H1 (cell line): ENCODE measurements around the gene NUDCD2. TPM values are rescaled to one million over a fixed set of nuclear protein-coding genes. Genes with fewer than 3 reads are reported as not detected.
A peak's percentile ranks its signal among the peaks of the same experiment; 100 is the strongest.

Experiments used
- CTCF ChIA-PET: fragments of 300-600 bp; sonication (Branson Sonifier 250); formaldehyde crosslinking; loops from one replicate; lab custom pipeline; 2021; ENCODE audit not compliant: partially characterized antibody; lab: Charles Lee
- POLR2A ChIA-PET: fragments of 300-600 bp; sonication (Branson Sonifier 250); formaldehyde crosslinking; loops from one replicate; lab custom pipeline; 2021; ENCODE audit warnings: inconsistent platforms; ENCODE audit not compliant: partially characterized antibody; lab: Charles Lee
- DNase-seq, 2 experiments: peaks; one replicate each; pipeline versions ENCODE4 v3.0.0 to v3.0.0-alpha.2; 2010 to 2022; ENCODE audit warnings: low spot score in 2 of 2, low read depth in 1 of 2, mixed read lengths in 1 of 2
- FAIRE-seq: peaks from 2 replicates; lab custom pipeline; 2011; peaks lifted over from hg19 to GRCh38; lab: Jason Lieb, UNC
- H2AFZ ChIP-seq: 2 replicates; pipeline ENCODE4 v1.8.1; 2012; ENCODE audit warnings: low read length, inconsistent platforms
- H2AK5ac ChIP-seq: 2 replicates; pipeline ENCODE4 v1.6.1; 2013; ENCODE audit warnings: low read depth, low read length
- H2BK120ac ChIP-seq: replicated peaks from 2 replicates; pipeline ENCODE3; 2013; ENCODE audit warnings: low read depth, low read length, inconsistent platforms
- H2BK12ac ChIP-seq: 2 replicates; pipeline ENCODE4 v1.6.1; 2013; ENCODE audit warnings: low read depth, low read length
- H2BK15ac ChIP-seq: 2 replicates; pipeline ENCODE4 v1.6.1; 2013; ENCODE audit warnings: low read length
- H2BK20ac ChIP-seq: 2 replicates; pipeline ENCODE4 v1.6.1; 2013; ENCODE audit warnings: low read length
- H2BK5ac ChIP-seq: 2 replicates; pipeline ENCODE4 v1.6.1; 2013; ENCODE audit warnings: low read depth, low read length
- H3K14ac ChIP-seq: 2 replicates; pipeline ENCODE4 v1.6.1; 2013; ENCODE audit warnings: inconsistent platforms; ENCODE audit not compliant: insufficient read length
- H3K18ac ChIP-seq: 2 replicates; pipeline ENCODE4 v1.6.1; 2013; ENCODE audit warnings: low read length; ENCODE audit errors: extremely low read depth
- H3K23ac ChIP-seq: 2 replicates; pipeline ENCODE4 v1.6.1; 2013; ENCODE audit warnings: inconsistent platforms; ENCODE audit not compliant: insufficient read length
- H3K23me2 ChIP-seq: 2 replicates; pipeline ENCODE4 v1.6.1; 2013; ENCODE audit warnings: low read depth, low read length
- H3K27ac ChIP-seq: 2 replicates; pipeline ENCODE4 v1.6.1; 2011; ENCODE audit warnings: low read depth, low read length, inconsistent platforms
- H3K27me3 ChIP-seq, 4 experiments: replicated peaks in 1 of 4; 1 replicate in 1 of 4; 2 replicates in 3 of 4; pipeline versions ENCODE4 v1.6.1 to v1.8.1; 2011 to 2013; ENCODE audit warnings: low read length in 3 of 4, mild to moderate bottlenecking in 3 of 4, inconsistent platforms in 2 of 4, mixed read lengths in 2 of 4, moderate library complexity in 1 of 4; ENCODE audit not compliant: control insufficient read depth in 3 of 4, insufficient read depth in 3 of 4; ENCODE audit errors: extremely low read depth in 1 of 4
- H3K36me3 ChIP-seq, 4 experiments: 2 replicates each; pipeline versions ENCODE4 v1.6.1 to v1.8.1; 2011 to 2013; ENCODE audit warnings: mild to moderate bottlenecking in 4 of 4, low read length in 3 of 4, moderate library complexity in 2 of 4, control low read depth in 1 of 4, inconsistent platforms in 1 of 4; ENCODE audit not compliant: insufficient read depth in 4 of 4, control insufficient read depth in 2 of 4
- H3K4ac ChIP-seq: replicated peaks from 2 replicates; pipeline ENCODE3; 2013; ENCODE audit warnings: low read length, low read depth, mixed read lengths, inconsistent platforms; ENCODE audit not compliant: insufficient read length
- H3K4me1 ChIP-seq, 4 experiments: replicated peaks in 1 of 4; 1 replicate in 1 of 4; 2 replicates in 3 of 4; pipeline versions ENCODE4 v1.6.1 to v1.8.1; 2011 to 2013; ENCODE audit warnings: low read length in 3 of 4, inconsistent platforms in 2 of 4, mixed read lengths in 1 of 4; ENCODE audit not compliant: insufficient read depth in 4 of 4, control insufficient read depth in 3 of 4
- H3K4me2 ChIP-seq, 2 experiments: 2 replicates each; pipeline versions ENCODE4 v1.6.1 to v1.8.1; 2011 to 2013; ENCODE audit warnings: low read depth in 2 of 2, low read length in 2 of 2, control low read depth in 1 of 2, inconsistent platforms in 1 of 2, mild to moderate bottlenecking in 1 of 2; ENCODE audit not compliant: insufficient read depth in 1 of 2
- H3K4me3 ChIP-seq, 4 experiments: fragments of 200-600, 300-600 bp in 1 of 4; sonication (generic), shearing (Covaris generic), sonication (Bioruptor Twin) in 1 of 4; 2 replicates each; pipeline versions ENCODE4 v1.5.1 to v1.8.1; 2011 to 2016; ENCODE audit warnings: low read length in 4 of 4, low read depth in 3 of 4, control low read depth in 2 of 4, inconsistent platforms in 2 of 4, mild to moderate bottlenecking in 2 of 4, mixed read lengths in 1 of 4, moderate library complexity in 1 of 4; ENCODE audit not compliant: insufficient read depth in 2 of 4; ENCODE audit errors: extremely low read depth in 1 of 4
- H3K56ac ChIP-seq: replicated peaks from 2 replicates; pipeline ENCODE3; 2013; ENCODE audit warnings: low read depth, mild to moderate bottlenecking, mixed read lengths, low read length, inconsistent platforms; ENCODE audit not compliant: insufficient read length
- H3K79me1 ChIP-seq: 2 replicates; pipeline ENCODE4 v1.6.1; 2013; ENCODE audit warnings: low read depth, low read length, control low read depth
- H3K79me2 ChIP-seq, 2 experiments: 2 replicates each; pipeline versions ENCODE4 v1.6.1 to v1.8.1; 2012 to 2013; ENCODE audit warnings: low read length in 2 of 2, mild to moderate bottlenecking in 2 of 2, inconsistent platforms in 1 of 2; ENCODE audit not compliant: insufficient read depth in 2 of 2, control insufficient read depth in 1 of 2
- H3K9ac ChIP-seq, 4 experiments: replicated peaks in 1 of 4; 1 replicate in 1 of 4; 2 replicates in 3 of 4; pipeline versions ENCODE4 v1.6.1 to v1.8.1; 2011 to 2013; ENCODE audit warnings: low read depth in 3 of 4, low read length in 3 of 4, control low read depth in 2 of 4, mild to moderate bottlenecking in 2 of 4, moderate library complexity in 2 of 4, inconsistent platforms in 1 of 4; ENCODE audit errors: extremely low read depth in 1 of 4
- H3K9me3 ChIP-seq, 2 experiments: 2 replicates each; pipeline versions ENCODE4 v1.6.1 to v1.8.1; 2012 to 2013; ENCODE audit warnings: mild to moderate bottlenecking in 2 of 2, moderate library complexity in 2 of 2, control low read depth in 1 of 2, inconsistent platforms in 1 of 2, low read depth in 1 of 2, low read length in 1 of 2, mixed read lengths in 1 of 2; ENCODE audit not compliant: insufficient read depth in 2 of 2
- H4K20me1 ChIP-seq, 2 experiments: replicated peaks in 1 of 2; 2 replicates each; pipeline versions ENCODE3 to v1.8.1; 2011 to 2013; ENCODE audit warnings: inconsistent platforms in 2 of 2, low read length in 2 of 2, mild to moderate bottlenecking in 1 of 2; ENCODE audit not compliant: insufficient read depth in 2 of 2, control insufficient read depth in 1 of 2
- H4K5ac ChIP-seq: 2 replicates; pipeline ENCODE4 v1.6.1; 2013; ENCODE audit warnings: low read length, low read depth, mixed read lengths, inconsistent platforms; ENCODE audit not compliant: insufficient read length
- H4K8ac ChIP-seq: 2 replicates; pipeline ENCODE4 v1.8.0; 2013; ENCODE audit warnings: mild to moderate bottlenecking, moderate library complexity, low read length, inconsistent platforms; ENCODE audit not compliant: insufficient read depth; ENCODE audit errors: extremely low read depth
- H4K91ac ChIP-seq: replicated peaks from 2 replicates; pipeline ENCODE3; 2013; ENCODE audit warnings: low read length, mixed read lengths, inconsistent platforms; ENCODE audit not compliant: insufficient read length
- GABPA ChIP-seq: IDR thresholded peaks from 2 replicates; pipeline ENCODE4 v1.6.1; 2011; ENCODE audit warnings: mild to moderate bottlenecking, low read length, moderate library complexity, borderline replicate concordance; ENCODE audit not compliant: insufficient read depth
- HDAC6 ChIP-seq: IDR thresholded peaks from one replicate; pipeline ENCODE4 v1.7.1; 2012; ENCODE audit warnings: low read depth, mild to moderate bottlenecking, inconsistent platforms, low read length, moderate library complexity
- MAFK ChIP-seq: IDR thresholded peaks from 2 replicates; pipeline ENCODE4 v1.6.1; 2012; ENCODE audit warnings: low read depth, mild to moderate bottlenecking, improper control_type of control experiment, low read length
- POLR2AphosphoS5 ChIP-seq: IDR thresholded peaks from 2 replicates; pipeline ENCODE4 v1.6.1; 2011; ENCODE audit warnings: low read depth, low read length
- RAD21 ChIP-seq, 2 experiments: IDR thresholded peaks in 1 of 2; conservative IDR thresholded peaks in 1 of 2; 2 replicates each; pipeline ENCODE4 v1.6.1; 2011; ENCODE audit warnings: low read depth in 2 of 2, low read length in 2 of 2, improper control_type of control experiment in 1 of 2, inconsistent platforms in 1 of 2, mild to moderate bottlenecking in 1 of 2, moderate library complexity in 1 of 2
- RBBP5 ChIP-seq: IDR thresholded peaks from 2 replicates; pipeline ENCODE4 v1.7.1; 2012; ENCODE audit warnings: low read depth, mild to moderate bottlenecking, inconsistent platforms, low read length, moderate library complexity, borderline replicate concordance
- RXRA ChIP-seq: IDR thresholded peaks from 2 replicates; pipeline ENCODE4 v1.6.1; 2011; ENCODE audit warnings: low read depth, mild to moderate bottlenecking, low read length, moderate library complexity; ENCODE audit not compliant: insufficient read depth
- SUZ12 ChIP-seq: fragments of 200-600 bp; sonication (generic); IDR thresholded peaks from 2 replicates; pipeline ENCODE4 v1.6.1; 2012; ENCODE audit warnings: mild to moderate bottlenecking, inconsistent platforms, low read length, moderate library complexity, mixed read lengths
- TBP ChIP-seq: IDR thresholded peaks from 2 replicates; pipeline ENCODE4 v1.6.1; 2011; ENCODE audit warnings: low read depth, low read length, improper control_type of control experiment
- TCF12 ChIP-seq: IDR thresholded peaks from 2 replicates; pipeline ENCODE4 v1.6.1; 2011; ENCODE audit warnings: low read depth, mild to moderate bottlenecking, low read length
- TEAD4 ChIP-seq: IDR thresholded peaks from 2 replicates; pipeline ENCODE4 v1.6.1; 2012; ENCODE audit warnings: low read depth, low read length, inconsistent platforms, mixed read lengths
- WGBS, 2 experiments: shearing (Covaris generic) in 1 of 2; methylation state at CpG; one replicate each; pipeline versions ENCODE4 v1.1.6 to v1.1.7; 2013 to 2015; ENCODE audit warnings: low lambda C conversion rate in 2 of 2, mixed read lengths in 2 of 2, inconsistent platforms in 1 of 2, low coverage in 1 of 2, missing lambda C conversion rate in 1 of 2; ENCODE audit not compliant: insufficient replicate concordance in 2 of 2, insufficient coverage in 1 of 2, insufficient read length in 1 of 2; ENCODE audit errors: extremely low coverage in 1 of 2, missing lambda C conversion rate in 1 of 2; 5-methylcytosine and 5-hydroxymethylcytosine counted together
- polyA plus RNA-seq, 7 experiments: library from polyadenylated mRNA; depleted of rRNA in 3 of 7; stranded (reverse) in 5 of 7; unstranded in 2 of 7; fragments of >200 nt in 5 of 7; fragments of 200-250 nt in 2 of 7; gene quantifications; 1 replicate in 5 of 7; 2 replicates in 1 of 7; 4 replicates in 1 of 7; pipeline versions ENCODE4 v1.2.1 to v1.2.3, GENCODE V29; 2011 to 2013; ENCODE audit warnings: missing spikeins in 2 of 7, mixed read lengths in 2 of 7
- total RNA-seq: library from RNA; stranded (reverse); fragmentation: NEBNext Ultra II Directional; extraction: Animal tissue kit (Norgen Biotek cat#: 25700); gene quantifications from 2 replicates; pipeline ENCODE4 v1.2.1, GENCODE V29; 2021
- TF ChIP-seq, protein P1 (sequence below): IDR thresholded peaks from 2 replicates; pipeline ENCODE4 v1.6.1; 2012; ENCODE audit warnings: low read length, inconsistent platforms

NUDCD2 gene
- total and polyA plus RNA-seq, 2 of the 8 experiments (the other 6 are each of a cell fraction or from before 2014, with no cell fraction given), result 12.2 to 59.5 TPM

GRCh38 chr5:163433271-163433670 is 26.6 kb downstream of the NUDCD2 start:
- Histone ChIP-seq H4K8ac (no peak overlapping the region), H3K23ac (no peak overlapping the region), H4K5ac (no peak overlapping the region), H2BK120ac (no peak overlapping the region), H3K4me3 (no peak overlapping the region), H2BK5ac (no peak overlapping the region), H3K18ac (no peak overlapping the region), H3K14ac (no peak overlapping the region), H3K36me3 (no peaks in the 10 kb centered on the region), H2AFZ (no peak overlapping the region), H3K4ac (no peak overlapping the region), H3K9ac (no peak overlapping the region), H3K9me3 (no peaks in the 10 kb centered on the region), H3K56ac (no peak overlapping the region), H3K27ac (no peak overlapping the region), H2BK12ac (no peak overlapping the region), H3K79me1 (no peaks in the 10 kb centered on the region), H3K79me2 (peaks cover 2 to 11% of the 10 kb centered on the region in 2 experiments; a peak in 3 of 4 replicates), H2BK20ac (no peak overlapping the region), H2BK15ac (no peak overlapping the region), H3K23me2 (peaks cover 2% of the 10 kb centered on the region; the same call in 1 of the 2 replicates), H3K4me1 (no peaks in the 10 kb centered on the region; a peak in 1 of 7 replicates), H4K20me1 (peaks cover 0 to 2% of the 10 kb centered on the region in 2 experiments), H2AK5ac (no peak overlapping the region), H4K91ac (peak overlapping the region; percentile 51), H3K27me3 (no peaks in the 10 kb centered on the region), H3K4me2 (no peak overlapping the region)
- WGBS, 2 experiments, result 92% methylated on average over 5 of the region's 5 CpGs; no CpG with 5 or more reads in 1 of the 2 experiments
- POLR2A ChIA-PET, result no interaction called here
- DNase-seq, result no peak
- no peak for FAIRE-seq
- CTCF ChIA-PET, result interaction anchor here (0.9 to 1.6 kb wide), 3 partner anchors 25 to 88 kb away, joined by 3 read pairs; no protein-coding TSS in a partner anchor
- TF ChIP-seq RAD21 (IDR thresholded peaks at IDR 0.05 in 1 of 2, conservative IDR thresholded peaks at IDR 0.05 in 1 of 2; ENCODE audit: low read depth in 2 of 2, low read length in 2 of 2) (no peak), TEAD4 (no peak), MAFK (no peak), RXRA (no peak), TBP (no peak), SUZ12 (no peak), TCF12 (no peak), GABPA (no peak), HDAC6 (no peak), RBBP5 (no peak), POLR2AphosphoS5 (no peak)
- TF ChIP-seq, protein P1, sequence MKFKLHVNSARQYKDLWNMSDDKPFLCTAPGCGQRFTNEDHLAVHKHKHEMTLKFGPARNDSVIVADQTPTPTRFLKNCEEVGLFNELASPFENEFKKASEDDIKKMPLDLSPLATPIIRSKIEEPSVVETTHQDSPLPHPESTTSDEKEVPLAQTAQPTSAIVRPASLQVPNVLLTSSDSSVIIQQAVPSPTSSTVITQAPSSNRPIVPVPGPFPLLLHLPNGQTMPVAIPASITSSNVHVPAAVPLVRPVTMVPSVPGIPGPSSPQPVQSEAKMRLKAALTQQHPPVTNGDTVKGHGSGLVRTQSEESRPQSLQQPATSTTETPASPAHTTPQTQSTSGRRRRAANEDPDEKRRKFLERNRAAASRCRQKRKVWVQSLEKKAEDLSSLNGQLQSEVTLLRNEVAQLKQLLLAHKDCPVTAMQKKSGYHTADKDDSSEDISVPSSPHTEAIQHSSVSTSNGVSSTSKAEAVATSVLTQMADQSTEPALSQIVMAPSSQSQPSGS, result no peak
